Suppressor macrophage treated with lipopolysaccharide for 1 hour (primary cell): Measurements from ENCODE around the gene TMOD4.
A peak's percentile ranks its signal among the peaks of the same experiment; 100 is the strongest.

Experiments
- DNase-seq, 3 donors: peaks; one replicate each; pipeline ENCODE4 v3.0.0-alpha.2; 2020 to 2022

The TMOD4 gene

DNA sequence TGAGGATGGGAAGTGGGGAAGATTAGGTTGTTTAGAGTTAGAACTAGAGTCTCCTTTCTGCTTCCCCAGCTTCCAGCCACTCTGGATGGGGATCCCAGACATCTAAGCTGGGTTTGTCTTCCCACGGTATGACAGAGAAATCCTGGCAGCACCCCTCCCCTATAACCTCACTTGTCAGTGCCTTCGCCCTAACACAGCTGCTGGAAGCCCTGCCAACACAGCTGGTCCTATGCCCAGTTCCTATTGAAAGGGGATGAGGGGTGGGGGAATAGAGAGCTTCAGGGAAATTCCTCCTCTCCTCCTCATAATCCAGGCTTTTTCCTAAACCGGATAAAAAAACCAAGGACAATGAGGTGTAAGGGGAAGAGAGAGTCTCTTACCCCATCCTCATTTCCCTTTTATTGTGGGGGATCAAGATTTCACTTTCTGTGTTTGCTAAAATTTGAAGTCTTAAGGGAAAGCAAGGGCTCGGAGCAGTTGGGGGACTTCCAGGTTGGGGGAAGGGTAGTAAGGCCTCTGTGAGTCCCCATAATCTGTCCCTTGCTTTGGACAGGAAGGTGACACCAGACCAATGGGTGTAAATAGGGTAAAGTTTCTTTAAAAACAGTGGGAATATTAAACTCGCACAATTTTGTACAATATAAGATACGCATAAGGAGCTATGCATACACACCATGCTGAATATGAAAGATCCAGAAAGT lies 590 bp downstream of the TMOD4 start:
- DNase-seq: no peak

DNA sequence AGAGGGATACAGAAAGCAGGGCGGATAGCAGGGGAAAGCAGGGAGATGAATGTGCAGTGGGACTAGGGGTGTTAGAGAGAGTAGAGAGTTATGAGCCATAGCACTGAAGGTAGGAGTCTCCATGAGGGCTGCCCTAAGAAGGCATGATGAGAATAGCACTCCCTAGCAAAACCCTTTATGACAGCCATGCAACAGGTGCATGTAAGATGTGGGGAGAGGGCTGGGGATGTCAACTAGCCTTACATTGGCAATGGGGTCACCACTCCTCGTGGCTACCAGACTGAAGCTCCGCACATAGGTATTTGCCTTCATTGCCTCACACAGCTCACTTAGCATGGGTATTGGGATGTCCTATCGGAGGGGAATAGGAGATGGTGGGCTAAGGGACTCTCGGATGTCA lies 4.6 kb downstream of the TMOD4 start:
- DNase-seq: no peak

DNA sequence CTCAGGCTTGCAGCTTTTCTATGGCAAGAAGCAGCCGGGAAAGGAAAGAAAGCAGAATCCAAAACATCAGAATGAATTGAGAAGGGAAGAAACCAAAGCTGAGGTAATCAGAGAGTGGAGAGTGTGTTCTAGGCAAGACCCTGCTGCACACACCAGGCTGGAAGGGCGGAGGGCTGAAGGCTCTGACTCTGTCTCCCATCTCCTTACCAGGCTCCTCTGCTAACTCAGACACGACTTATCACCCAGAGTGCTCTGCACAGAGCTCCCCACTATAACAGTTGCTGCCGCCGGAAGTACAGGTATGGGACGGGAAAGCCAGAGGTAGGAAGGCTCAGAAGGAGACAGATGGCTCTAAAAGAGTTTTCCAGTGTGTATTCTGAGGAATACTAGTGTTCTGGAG lies 8.7 kb downstream of the TMOD4 start:
- no peak for DNase-seq

DNA sequence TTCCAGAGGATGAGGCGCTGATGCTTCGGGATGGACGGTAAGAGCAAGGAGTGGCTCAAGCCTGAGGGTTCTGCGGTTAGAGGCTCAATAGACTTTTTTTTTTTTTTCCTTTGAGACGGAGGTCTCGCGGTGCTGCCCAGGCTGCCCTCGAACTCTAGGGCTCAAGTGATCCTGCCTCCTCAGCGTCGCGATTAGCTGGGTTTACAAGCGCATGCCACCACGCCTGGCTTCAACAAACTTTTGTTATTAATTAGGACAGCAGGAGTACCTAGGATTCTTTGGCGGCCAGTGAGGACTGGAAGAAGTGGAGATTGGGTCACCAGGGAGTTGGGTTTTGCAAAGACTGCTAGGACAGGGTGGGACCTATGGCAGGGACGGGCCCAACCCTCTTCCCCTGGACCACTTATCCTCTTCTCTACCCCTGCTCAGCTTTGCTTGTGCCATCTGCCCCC lies 9.2 kb downstream of the TMOD4 start:
- DNase-seq: peak; percentile 11 to 40 (median 34)

DNA sequence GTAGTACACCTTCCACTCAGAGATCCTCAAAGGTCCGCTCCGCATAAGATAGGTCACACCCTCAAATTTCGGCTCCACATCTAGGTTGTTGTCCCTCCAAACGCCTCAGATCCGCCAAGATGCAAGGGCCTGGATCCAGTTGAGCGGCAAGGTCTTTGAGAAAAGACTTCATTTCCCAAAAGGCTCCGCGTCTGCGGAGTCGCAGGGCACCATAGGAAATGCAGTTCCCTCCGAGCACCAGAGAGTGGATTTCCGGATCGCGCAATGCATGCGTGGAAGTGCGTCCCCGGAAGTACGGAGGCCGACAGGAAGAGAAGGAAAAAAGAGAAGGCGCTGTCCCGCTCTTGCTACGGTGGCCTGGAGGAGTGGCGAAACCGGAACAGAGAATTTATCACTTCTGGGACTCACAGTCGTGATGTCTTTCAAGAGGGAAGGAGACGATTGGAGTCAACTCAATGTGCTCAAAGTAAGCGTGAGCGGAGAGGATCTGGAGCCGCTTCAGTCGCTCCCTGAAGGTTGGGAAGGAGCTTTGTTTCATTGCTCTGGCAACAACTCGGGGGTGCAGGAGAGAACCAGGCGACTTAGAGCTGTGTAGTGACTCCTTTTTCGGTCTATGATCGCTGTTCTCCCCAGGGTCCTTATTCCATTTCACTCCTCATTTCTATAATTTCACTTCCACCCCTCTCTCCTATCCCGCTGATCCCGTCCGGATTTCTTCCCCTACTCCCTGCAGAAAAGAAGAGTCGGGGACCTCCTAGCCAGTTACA lies 9.9 kb downstream of the TMOD4 start, which contains the start of the genes LYSMD1 and SCNM1:
TSS of gene LYSMD1 (minus strand) at position 165 of the 767 bp plus-strand sequence. CDS start 644 bp downstream, outside the sequence.
TSS of gene SCNM1 (plus strand) at position 407 of the 767 bp plus-strand sequence. CDS start at position 416, 9 bp downstream.
- peak; percentile 97 to 100 (median 99) for DNase-seq

DNA sequence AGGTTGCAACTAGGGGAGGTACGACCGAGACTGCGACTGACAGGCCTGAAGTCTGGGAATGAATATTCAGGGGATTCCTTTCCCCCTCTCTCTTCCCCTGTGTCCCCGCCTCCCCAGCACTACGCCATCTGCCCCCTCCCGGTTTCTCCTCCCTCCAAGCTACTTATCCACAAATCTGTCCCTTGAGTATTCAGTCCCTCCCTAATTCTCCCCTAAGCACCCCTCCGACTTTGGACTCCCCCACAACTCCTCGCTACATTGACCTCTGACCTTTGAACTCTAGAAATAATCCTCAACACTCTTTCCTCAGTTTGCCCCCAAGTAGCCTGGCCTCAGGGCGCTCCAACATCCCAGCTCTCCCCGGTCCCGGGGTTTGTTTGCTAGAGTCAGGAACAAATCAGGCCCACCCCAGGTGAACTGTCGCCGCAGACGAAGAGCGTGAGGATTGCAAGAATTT lies 10.5 kb downstream of the TMOD4 start:
- no peak for DNase-seq

DNA sequence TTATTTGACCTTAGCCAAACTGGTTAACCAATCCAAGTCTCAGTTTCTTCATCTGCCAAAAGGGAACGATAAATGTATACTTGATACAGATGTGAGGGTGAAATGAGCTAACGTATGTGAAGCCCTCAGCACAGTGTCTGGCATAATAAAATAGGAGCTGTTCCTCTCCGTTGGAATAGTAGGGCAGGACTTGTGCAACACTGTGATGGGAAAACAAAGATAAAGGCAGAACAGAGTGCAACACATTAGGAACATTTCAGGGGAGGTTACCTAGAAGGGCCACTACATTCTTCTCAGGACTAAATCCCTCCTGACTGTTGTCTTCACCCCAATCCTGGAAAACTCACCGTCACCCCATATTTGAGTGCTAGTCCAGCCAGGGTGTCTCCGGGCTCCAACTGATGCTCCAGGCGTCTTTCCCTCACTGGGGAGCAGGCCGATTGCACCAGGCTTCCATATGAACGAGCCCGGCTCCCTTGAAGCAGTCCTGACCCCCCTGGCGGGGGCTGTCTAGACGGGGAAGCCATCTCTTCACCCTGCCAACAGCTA lies 11.0 kb downstream of the TMOD4 start:
- DNase-seq: no peak

DNA sequence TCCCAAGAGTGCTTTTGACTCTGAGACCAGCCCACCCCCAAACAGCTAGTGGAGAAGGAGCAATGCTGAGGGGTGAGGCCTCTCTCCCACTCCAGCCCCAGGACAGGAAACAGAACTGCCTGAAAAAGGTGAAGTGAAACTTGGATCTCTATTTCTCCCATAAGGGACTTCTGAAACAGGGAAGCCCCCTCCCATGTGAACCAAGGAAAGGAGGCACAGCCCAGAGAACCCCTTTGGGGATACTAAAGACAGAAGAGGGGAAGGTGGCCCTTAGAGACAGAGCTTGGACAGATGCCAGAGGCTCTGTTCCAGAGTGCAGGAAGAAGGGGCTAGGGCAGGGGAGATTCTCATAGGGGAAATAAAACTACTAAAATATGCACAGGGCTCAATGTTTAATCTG lies 16.4 kb downstream of the TMOD4 start:
- DNase-seq: peak; percentile 65 to 80 (median 73)

DNA sequence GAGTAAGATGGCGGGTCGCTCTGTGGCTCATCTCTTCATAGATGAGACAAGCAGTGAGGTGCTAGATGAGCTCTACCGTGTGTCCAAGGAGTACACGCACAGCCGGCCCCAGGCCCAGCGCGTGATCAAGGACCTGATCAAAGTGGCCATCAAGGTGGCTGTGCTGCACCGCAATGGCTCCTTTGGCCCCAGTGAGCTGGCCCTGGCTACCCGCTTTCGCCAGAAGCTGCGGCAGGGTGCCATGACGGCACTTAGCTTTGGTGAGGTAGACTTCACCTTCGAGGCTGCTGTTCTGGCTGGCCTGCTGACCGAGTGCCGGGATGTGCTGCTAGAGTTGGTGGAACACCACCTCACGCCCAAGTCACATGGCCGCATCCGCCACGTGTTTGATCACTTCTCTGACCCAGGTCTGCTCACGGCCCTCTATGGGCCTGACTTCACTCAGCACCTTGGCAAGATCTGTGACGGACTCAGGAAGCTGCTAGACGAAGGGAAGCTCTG lies 17.0 kb downstream of the TMOD4 start:
- DNase-seq: peak in 2 of 3 donors; percentile 14 to 18

DNA sequence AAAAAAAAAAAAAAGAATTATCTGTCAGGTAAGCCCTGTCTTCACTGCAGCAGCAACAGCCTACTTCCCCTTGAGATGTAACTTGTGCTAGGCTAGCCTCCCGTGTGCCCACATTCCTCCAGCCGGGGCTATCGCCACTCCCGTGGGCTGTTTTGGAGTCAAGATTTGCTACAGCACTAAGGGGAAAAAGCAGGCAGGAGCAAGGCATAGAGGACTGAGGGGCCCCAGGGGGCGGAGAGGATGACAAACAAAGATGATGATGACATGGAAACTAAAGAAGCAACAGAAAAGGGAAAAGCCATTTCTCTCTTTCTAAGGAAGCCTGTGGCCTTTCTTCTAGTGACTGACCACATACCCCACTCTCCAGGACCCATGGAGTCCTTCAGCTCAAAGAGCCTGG lies 17.5 kb downstream of the TMOD4 start:
- DNase-seq: peak; percentile 60 to 78 (median 67)

DNA sequence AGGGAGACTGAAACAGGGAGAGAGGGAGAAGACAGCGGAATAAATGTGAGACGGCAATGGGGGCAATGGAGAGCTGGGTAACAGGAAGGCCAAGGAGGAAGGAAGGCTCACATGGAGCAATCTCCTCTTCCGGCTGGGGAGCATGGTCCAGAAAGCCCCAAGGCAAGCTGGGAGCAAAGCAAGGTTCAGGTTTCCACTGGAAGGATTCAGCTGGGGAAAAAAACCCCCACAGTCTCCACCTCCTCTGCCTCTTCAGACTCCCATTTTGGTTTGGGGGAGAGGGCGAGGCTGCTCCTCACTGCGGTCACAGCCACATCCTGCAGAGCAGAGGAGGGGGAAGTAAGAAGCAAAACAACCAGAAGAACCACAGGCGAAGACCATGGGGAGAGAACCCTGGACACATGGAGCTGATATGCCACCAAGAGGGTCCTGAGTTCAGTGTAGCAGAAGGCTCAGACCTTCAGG lies 18.7 kb downstream of the TMOD4 start:
- DNase-seq: peak; percentile 60 to 73 (median 70)

DNA sequence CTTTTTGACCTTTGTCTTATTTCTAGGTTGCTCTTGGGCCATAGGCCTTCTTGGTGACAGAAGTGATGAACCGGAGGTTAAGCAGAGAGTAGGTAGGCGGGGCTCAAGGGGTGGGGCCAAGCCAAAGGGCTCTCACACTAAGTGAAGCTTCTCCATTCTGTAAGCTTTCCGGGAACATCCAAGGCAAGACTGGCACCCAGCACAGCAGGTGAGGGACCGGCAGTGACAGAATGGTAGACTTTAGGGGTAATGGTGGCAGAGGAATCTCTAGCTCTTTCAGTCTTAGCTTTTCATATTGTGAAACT lies 19.3 kb downstream of the TMOD4 start, which contains the start of gene TNFAIP8L2:
TSS of gene TNFAIP8L2 (plus strand) at position 135 of the 305 bp plus-strand sequence. CDS start 2,049 bp downstream, outside the sequence.
- peak; percentile 84 to 89 (median 86) for DNase-seq

DNA sequence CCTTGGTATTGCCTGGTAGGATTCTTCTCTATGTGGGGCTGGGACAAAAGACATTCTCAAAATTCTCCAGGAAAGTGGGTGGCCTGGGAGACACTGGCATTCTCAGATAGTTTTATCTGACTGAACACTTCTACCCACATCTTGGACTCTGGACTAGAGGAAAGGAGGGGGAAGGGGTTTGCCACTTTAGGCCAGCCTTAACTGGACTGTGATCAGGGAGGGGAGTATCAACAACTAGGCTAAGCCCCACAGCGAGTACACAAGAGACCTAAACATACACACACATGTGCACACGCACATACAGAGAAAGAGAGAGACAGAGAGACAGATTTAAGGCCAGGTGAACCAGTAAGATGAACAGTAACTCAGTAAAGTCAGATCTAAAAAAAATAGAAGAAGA lies 28.1 kb downstream of the TMOD4 start:
- DNase-seq: no peak

DNA sequence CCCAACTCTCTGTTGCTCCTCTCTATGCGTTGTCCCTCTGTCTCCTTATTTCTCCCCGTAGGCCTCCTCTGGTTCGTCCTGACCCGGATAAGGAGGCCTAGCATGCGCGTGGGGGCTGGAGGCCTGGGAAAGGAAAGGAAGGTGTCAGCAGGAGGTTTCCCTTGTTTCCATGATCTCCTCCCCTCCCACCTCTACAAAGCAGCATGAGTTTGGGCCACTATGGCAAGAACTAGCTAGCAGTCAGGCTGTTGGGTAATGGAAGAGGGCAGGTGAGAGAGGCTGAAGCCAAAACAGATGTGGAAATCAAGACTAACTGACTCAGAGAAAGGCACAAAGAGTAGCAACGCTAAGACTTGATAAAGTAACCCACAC lies 28.7 kb downstream of the TMOD4 start:
- DNase-seq: peak in 1 of 3 donors; percentile 22

DNA sequence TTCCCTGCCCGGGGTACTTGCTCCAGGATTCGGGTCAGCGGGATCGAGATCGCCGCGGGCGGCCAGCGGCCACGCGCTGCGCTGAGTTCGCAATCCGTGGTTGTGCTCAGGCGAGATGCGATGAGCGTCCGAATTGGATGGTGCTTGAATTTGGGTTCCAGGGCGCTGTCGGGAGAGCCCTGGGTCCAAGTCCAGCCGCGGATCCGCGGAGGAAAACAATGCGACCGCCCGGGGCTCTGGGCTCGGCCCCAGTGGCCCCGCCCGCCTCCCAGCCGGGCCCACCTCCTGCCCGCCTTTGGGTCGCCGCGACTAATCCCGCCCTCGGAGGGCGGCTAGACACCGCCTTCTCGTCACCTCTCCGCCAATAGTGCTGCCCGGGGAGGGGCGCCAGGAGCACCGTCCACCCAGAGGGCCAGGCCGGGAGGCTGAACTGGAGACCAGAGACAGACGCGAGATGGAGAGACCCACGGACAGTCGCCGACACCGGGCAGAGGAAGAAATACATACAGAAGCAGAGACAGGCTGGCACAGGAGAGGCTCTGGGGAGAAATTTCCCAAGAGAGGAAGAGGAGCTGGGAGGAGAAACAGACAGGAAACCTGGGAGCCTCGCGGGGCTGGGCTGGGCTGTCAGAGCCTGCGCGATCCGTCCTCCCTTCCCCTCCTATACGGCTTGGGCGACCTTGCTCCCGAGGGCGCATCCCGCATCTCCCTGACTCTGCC lies 29.2 kb downstream of the TMOD4 start, which contains the start of gene SEMA6C:
TSS of gene SEMA6C (minus strand) at position 220 of the 720 bp plus-strand sequence. CDS start 4,010 bp downstream, outside the sequence.
- peak; percentile 94 to 97 (median 95) for DNase-seq

DNA sequence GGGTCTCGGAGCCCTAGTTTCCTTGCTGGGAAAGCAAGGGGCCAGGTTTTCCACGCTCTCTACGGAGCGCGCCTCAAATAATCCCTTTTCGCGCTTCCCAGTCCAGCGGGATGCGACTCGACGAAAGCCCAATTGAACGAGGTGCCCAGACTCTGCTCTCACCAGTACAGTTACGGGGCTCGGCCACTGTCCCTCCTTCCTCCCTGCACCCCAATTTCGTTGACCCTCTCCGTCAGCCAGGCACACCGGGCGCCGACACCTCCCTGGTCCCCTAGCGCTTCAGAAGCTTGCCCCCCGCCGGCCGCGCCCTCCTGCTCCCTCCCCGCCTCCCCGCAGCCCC lies 29.7 kb downstream of the TMOD4 start:
- peak in 1 of 3 donors; percentile 20 for DNase-seq

DNA sequence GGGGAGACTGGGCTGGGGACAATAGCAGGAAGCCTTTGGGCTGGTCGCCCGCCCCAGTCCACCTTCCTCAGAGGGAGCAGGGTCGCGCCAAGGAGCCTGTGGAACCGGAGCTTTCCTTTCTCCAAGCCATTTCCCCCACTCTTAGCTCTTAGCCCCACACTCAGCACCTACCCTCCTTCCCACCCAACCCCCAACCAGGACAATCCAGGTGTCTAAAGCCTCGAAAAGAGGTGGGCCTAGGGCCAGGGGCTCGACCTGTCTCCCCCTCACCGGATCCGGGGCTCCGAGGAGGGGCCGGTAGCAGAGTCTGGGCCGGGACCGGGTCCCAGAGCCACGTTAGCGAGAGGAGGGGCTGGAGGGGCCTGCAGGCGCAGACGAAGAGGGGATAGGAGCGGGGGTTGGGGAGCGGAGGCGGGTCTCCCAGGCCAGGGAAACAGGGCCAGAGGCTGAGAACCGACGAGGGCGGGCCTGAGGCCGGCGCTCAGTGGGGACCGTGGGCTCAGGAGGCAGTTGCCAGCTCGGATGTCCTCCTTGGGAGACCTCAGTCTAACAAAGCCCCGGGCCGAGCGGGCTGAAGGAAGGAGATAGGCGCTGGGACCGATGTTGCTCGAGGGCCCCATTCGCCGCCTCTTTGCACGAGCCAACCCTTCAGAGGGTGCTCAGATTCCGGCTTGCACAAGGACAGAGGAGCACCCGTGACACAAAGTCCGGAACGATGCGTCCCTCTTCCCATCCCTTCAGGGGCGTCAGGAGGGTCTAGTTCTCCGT lies 30.3 kb downstream of the TMOD4 start:
- peak in 2 of 3 donors; percentile 32 to 41 for DNase-seq

DNA sequence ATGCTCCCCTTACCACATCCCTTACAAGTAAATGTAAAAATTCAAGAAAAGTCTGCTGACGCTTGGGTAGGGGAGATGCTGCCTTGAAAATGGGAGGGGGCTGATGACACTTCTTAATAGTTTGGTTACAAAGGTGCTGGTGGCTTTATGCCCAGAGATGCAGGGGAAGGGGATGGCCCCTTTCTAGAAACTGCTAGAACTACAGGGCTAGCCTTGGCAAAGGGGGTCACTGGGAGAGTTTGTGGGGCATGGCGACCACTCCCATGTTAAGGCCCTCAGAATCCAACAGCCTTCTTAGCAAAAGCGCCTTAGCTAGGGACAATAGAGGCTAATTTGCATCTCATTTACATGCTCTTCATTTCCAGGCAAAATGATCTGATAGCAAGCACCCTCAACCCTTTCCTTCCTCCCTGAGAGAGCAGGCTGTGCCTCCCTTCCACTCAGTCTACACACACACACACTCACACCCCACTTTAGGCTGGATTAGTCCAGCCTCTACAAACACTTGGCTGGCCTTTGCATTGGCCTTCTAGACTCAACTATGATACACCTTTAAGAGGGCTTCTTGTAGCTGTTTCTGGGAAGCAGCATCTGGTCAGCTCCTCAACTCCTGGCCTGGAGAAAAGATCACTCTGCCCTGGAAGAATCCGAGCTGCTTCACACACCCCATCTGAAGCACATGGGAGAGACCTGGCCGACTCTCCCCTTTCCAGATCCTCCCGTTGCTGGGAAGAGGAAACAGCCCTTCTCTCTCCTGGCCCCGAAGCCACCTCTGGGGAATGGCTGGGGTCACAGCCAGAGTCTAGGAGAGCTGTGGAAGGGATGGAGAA lies 31.1 kb downstream of the TMOD4 start:
- no peak for DNase-seq

DNA sequence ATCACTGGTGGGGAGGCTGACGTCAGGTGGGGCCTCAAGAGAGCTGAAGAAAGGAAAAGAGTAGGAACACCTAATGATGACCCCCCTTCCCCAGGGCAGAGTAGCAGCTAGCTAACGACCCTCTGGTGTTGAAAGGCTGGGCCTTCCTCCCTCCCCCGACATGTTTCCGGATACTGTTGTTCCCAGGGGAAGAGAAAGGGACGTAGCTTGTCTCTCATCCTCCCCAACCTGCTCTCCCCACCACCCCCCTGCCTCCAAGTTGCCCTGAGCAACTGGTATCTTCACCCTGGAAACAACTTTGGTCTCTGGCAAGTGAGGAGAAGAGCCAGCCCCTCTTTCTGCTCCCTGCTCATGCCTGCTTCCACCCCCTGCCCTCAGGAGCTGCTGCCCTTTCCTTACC lies 31.8 kb downstream of the TMOD4 start:
- DNase-seq: no peak

DNA sequence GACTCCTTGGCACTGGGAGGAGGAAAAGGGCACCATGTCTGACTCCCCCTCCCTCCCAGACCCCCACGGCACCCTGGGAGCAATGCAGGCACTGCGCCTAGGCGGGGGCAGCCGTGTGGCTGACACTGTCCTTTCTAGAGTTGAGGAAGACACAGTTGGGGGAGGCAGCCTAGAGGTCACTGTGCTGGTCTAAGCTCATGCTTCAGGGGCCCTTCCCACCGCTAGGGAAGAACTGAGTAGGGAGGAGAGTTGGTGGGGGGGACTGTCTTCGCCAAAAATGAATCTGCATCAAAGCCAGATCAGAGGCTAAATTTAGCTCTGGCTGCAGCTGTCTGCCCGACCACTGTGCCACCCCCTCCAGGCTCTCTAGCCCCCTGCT lies 32.7 kb downstream of the TMOD4 start:
- DNase-seq: no peak
